WTC11 (cell line): Measurements from ENCODE around the gene KRTAP9-4. TPM values are rescaled to one million over a fixed set of nuclear protein-coding genes. Genes with fewer than 3 reads are reported as not detected.

Source experiments
- ATAC-seq: fragments of 200-7000 bp; cut with Tn5 transposase; 2 replicates; pipeline ENCODE4 v1.10.0; 2021; ENCODE audit warnings: mild to moderate bottlenecking, moderate library complexity
- CTCF ChIA-PET: fragments of 300-600 bp; sonication (Branson Sonifier 250); formaldehyde crosslinking; loops from one replicate; lab custom pipeline; 2021; ENCODE audit warnings: antibody characterized with exemption; lab: Charles Lee
- POLR2A ChIA-PET: fragments of 350-600 bp; sonication (Branson Sonifier 250); formaldehyde crosslinking; loops from one replicate; lab custom pipeline; 2021; ENCODE audit warnings: antibody characterized with exemption; lab: Charles Lee
- DNase-seq: peaks from one replicate; pipeline ENCODE4 v3.0.0; 2021; ENCODE audit warnings: low spot score
- H3K27ac Mint-ChIP-seq: 2 replicates; pipeline ENCODE4 v1.8.0; 2021; ENCODE audit warnings: mixed read lengths
- H3K27me3 Mint-ChIP-seq: 2 replicates; pipeline ENCODE4 v1.8.0; 2021; ENCODE audit warnings: low read depth, mild to moderate bottlenecking, moderate library complexity, mixed read lengths
- H3K36me3 Mint-ChIP-seq: 2 replicates; pipeline ENCODE4 v1.8.0; 2021; ENCODE audit warnings: mixed read lengths
- H3K4me1 Mint-ChIP-seq: 2 replicates; pipeline ENCODE4 v1.8.0; 2022; ENCODE audit warnings: mixed read lengths
- H3K4me3 Mint-ChIP-seq: 2 replicates; pipeline ENCODE4 v1.8.0; 2021; ENCODE audit warnings: mild to moderate bottlenecking, moderate library complexity, mixed read lengths
- H3K9me3 Mint-ChIP-seq: 2 replicates; pipeline ENCODE4 v1.8.0; 2021; ENCODE audit warnings: mixed read lengths
- CBFB ChIP-seq: sonication (generic); formaldehyde crosslinking; IDR thresholded peaks from 2 replicates; pipeline ENCODE4 v1.8.1; 2022; ENCODE audit warnings: mild to moderate bottlenecking, low read depth, missing genetic modification reagents
- FOXK1 ChIP-seq: sonication (generic); formaldehyde crosslinking; IDR thresholded peaks from 2 replicates; pipeline ENCODE4 v1.8.0; 2022; ENCODE audit warnings: mild to moderate bottlenecking, moderate library complexity, missing genetic modification reagents
- GRHL2 ChIP-seq: fragments of 250-450 bp; sonication (Bioruptor Pico); IDR thresholded peaks from 2 replicates; pipeline ENCODE4 v1.8.0; 2022; ENCODE audit warnings: mild to moderate bottlenecking, moderate library complexity; ENCODE audit not compliant: insufficient replicate concordance, severe bottlenecking
- JAZF1 ChIP-seq: fragments of 250-450 bp; sonication (Bioruptor Pico); IDR thresholded peaks from 2 replicates; pipeline ENCODE4 v1.9.0; 2021; ENCODE audit warnings: moderate library complexity, mild to moderate bottlenecking, inconsistent platforms
- MYBL2 ChIP-seq: sonication (generic); formaldehyde crosslinking; IDR thresholded peaks from 2 replicates; pipeline ENCODE4 v1.8.1; 2023; ENCODE audit warnings: mild to moderate bottlenecking, moderate library complexity, missing genetic modification reagents
- NFATC4 ChIP-seq: fragments of 250-450 bp; sonication (Bioruptor Pico); IDR thresholded peaks from 2 replicates; pipeline ENCODE4 v1.9.0; 2021; ENCODE audit warnings: mild to moderate bottlenecking
- NFYB ChIP-seq: sonication (generic); formaldehyde crosslinking; conservative IDR thresholded peaks from 2 replicates; pipeline ENCODE4 v1.8.0; 2022; ENCODE audit warnings: low read depth, missing genetic modification reagents
- NR2C2 ChIP-seq: sonication (generic); formaldehyde crosslinking; IDR thresholded peaks from 2 replicates; pipeline ENCODE4 v1.8.0; 2022; ENCODE audit warnings: mild to moderate bottlenecking, missing genetic modification reagents
- OVOL2 ChIP-seq: fragments of 250-450 bp; sonication (Bioruptor Pico); IDR thresholded peaks from 2 replicates; pipeline ENCODE4 v1.9.0; 2021; ENCODE audit warnings: mild to moderate bottlenecking, borderline replicate concordance
- SMAD4 ChIP-seq: sonication (generic); formaldehyde crosslinking; IDR thresholded peaks from 2 replicates; pipeline ENCODE4 v1.8.0; 2022; ENCODE audit warnings: mild to moderate bottlenecking, missing genetic modification reagents
- TEAD1 ChIP-seq: sonication (generic); formaldehyde crosslinking; IDR thresholded peaks from 2 replicates; pipeline ENCODE4 v1.8.0; 2022; ENCODE audit warnings: mild to moderate bottlenecking, missing genetic modification reagents
- ZNF219 ChIP-seq: sonication (generic); formaldehyde crosslinking; IDR thresholded peaks from 2 replicates; pipeline ENCODE4 v1.8.0; 2023; ENCODE audit warnings: missing genetic modification reagents, mild to moderate bottlenecking, borderline replicate concordance
- ZNF416 ChIP-seq: fragments of 250-450 bp; sonication (Bioruptor Pico); IDR thresholded peaks from 2 replicates; pipeline ENCODE4 v1.9.0; 2021; ENCODE audit warnings: mild to moderate bottlenecking, inconsistent platforms
- total RNA-seq: library from RNA; stranded (reverse); gene quantifications from 3 replicates; pipeline ENCODE4 v1.2.3, GENCODE V29; 2021
- TF ChIP-seq, protein P1 (sequence below): sonication (generic); formaldehyde crosslinking; IDR thresholded peaks from 2 replicates; pipeline ENCODE4 v1.8.1; 2023; ENCODE audit warnings: mild to moderate bottlenecking, missing genetic modification reagents
- TF ChIP-seq, protein P2 (sequence below): fragments of 250-450 bp; sonication (Bioruptor Pico); IDR thresholded peaks from 2 replicates; pipeline ENCODE4 v2.1.2; 2022; ENCODE audit warnings: mild to moderate bottlenecking, moderate library complexity
- TF ChIP-seq, protein P3 (sequence below): sonication (generic); formaldehyde crosslinking; IDR thresholded peaks from 2 replicates; pipeline ENCODE4 v1.8.0; 2022; ENCODE audit warnings: mild to moderate bottlenecking, missing genetic modification reagents
- TF ChIP-seq, protein P4 (sequence below): sonication (generic); formaldehyde crosslinking; IDR thresholded peaks from 2 replicates; pipeline ENCODE4 v1.8.0; 2022; ENCODE audit warnings: mild to moderate bottlenecking, missing genetic modification reagents
- TF ChIP-seq, protein P5 (sequence below): fragments of 250-450 bp; sonication (Bioruptor Pico); conservative IDR thresholded peaks from 2 replicates; pipeline ENCODE4 v1.9.0; 2021; ENCODE audit warnings: mild to moderate bottlenecking
- TF ChIP-seq, protein P6 (sequence below): fragments of 250-450 bp; sonication (Bioruptor Pico); IDR thresholded peaks from 2 replicates; pipeline ENCODE4 v1.9.0; 2021; ENCODE audit warnings: moderate library complexity, mild to moderate bottlenecking, inconsistent platforms, borderline replicate concordance

KRTAP9-4 gene
- total RNA-seq, 1 experiment from 2014 or later, result not detected

DNA sequence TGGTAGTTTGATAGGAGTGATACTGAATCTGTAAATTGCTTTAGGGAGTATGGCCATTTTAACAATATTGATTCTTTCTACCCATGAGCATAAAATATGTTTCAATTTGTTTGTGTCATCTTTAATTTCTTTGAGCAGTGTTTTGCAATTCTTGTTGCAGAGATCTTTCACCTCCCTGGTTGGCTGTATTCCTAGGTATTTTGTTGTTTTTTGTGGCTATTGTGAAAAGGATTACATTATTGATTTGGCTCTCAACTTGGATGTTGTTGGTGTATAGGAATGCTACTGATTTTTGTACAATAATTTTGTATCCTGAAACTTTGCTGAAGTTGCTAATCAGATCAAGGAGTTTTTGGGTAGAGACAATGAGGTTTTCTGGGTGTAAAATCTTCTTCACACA, 8.9 kb downstream of the KRTAP9-4 start:
- Mint-ChIP-seq H3K27me3 (no peaks in the 10 kb centered on the region; the same call in 1 of the 2 replicates), H3K27ac (no peak overlapping the region), H3K36me3 (no peaks in the 10 kb centered on the region)
- no peak for TF ChIP-seq MYBL2 (CRISPR knock-in tag)
- TF ChIP-seq, protein P1, sequence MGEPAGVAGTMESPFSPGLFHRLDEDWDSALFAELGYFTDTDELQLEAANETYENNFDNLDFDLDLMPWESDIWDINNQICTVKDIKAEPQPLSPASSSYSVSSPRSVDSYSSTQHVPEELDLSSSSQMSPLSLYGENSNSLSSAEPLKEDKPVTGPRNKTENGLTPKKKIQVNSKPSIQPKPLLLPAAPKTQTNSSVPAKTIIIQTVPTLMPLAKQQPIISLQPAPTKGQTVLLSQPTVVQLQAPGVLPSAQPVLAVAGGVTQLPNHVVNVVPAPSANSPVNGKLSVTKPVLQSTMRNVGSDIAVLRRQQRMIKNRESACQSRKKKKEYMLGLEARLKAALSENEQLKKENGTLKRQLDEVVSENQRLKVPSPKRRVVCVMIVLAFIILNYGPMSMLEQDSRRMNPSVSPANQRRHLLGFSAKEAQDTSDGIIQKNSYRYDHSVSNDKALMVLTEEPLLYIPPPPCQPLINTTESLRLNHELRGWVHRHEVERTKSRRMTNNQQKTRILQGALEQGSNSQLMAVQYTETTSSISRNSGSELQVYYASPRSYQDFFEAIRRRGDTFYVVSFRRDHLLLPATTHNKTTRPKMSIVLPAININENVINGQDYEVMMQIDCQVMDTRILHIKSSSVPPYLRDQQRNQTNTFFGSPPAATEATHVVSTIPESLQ (CRISPR knock-in tag), result no peak
- TF ChIP-seq, protein P2, sequence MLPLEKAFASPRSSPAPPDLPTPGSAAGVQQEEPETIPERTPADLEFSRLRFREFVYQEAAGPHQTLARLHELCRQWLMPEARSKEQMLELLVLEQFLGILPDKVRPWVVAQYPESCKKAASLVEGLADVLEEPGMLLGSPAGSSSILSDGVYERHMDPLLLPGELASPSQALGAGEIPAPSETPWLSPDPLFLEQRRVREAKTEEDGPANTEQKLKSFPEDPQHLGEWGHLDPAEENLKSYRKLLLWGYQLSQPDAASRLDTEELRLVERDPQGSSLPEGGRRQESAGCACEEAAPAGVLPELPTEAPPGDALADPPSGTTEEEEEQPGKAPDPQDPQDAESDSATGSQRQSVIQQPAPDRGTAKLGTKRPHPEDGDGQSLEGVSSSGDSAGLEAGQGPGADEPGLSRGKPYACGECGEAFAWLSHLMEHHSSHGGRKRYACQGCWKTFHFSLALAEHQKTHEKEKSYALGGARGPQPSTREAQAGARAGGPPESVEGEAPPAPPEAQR (CRISPR knock-in tag), result no peak
- TF ChIP-seq NFATC4 (CRISPR knock-in tag), result no peak
- TF ChIP-seq ZNF219 (CRISPR knock-in tag), result no peak
- TF ChIP-seq ZNF416 (CRISPR knock-in tag), result no peak
- TF ChIP-seq NR2C2 (CRISPR knock-in tag), result no peak
- TF ChIP-seq, protein P3, sequence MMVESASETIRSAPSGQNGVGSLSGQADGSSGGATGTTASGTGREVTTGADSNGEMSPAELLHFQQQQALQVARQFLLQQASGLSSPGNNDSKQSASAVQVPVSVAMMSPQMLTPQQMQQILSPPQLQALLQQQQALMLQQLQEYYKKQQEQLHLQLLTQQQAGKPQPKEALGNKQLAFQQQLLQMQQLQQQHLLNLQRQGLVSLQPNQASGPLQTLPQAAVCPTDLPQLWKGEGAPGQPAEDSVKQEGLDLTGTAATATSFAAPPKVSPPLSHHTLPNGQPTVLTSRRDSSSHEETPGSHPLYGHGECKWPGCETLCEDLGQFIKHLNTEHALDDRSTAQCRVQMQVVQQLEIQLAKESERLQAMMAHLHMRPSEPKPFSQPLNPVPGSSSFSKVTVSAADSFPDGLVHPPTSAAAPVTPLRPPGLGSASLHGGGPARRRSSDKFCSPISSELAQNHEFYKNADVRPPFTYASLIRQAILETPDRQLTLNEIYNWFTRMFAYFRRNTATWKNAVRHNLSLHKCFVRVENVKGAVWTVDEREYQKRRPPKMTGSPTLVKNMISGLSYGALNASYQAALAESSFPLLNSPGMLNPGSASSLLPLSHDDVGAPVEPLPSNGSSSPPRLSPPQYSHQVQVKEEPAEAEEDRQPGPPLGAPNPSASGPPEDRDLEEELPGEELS (CRISPR knock-in tag), result no peak
- TF ChIP-seq, all 79 proteins: peak for 0
- Mint-ChIP-seq H3K9me3 (no peaks in the 10 kb centered on the region), H3K4me3 (no peak overlapping the region), H3K4me1 (no peaks in the 10 kb centered on the region)
- POLR2A ChIA-PET, result no interaction called here
- no peak for ATAC-seq
- CTCF ChIA-PET, result no interaction called here
- no peak for DNase-seq

DNA sequence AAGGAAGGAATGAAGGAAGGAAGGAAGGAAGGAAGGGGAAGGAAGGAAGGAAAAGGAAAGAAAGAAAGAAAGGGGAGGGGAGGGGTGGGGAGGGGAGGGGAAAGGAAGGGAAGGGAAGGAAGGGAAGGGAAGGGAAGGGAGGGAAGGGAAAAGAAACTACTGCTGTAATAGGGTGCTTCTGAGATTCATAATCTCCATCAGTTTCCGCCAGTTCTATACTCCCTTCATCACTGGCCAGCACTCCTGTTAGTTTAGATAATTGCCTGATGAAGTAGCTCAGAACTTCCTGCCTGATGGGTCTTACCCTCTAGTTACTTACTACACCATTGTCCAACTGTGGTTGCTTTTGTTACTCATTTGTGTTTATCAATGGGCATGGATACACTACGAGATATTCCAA, 13.7 kb downstream of the KRTAP9-4 start:
- Mint-ChIP-seq H3K27ac (no peak overlapping the region), H3K4me3 (no peak overlapping the region), H3K27me3 (peaks cover 4% of the 10 kb centered on the region; the same call in 1 of the 2 replicates), H3K36me3 (no peaks in the 10 kb centered on the region), H3K4me1 (no peaks in the 10 kb centered on the region), H3K9me3 (no peaks in the 10 kb centered on the region)
- ATAC-seq (no peak), DNase-seq (no peak)
- CTCF ChIA-PET, result no interaction called here
- POLR2A ChIA-PET, result no interaction called here
- TF ChIP-seq, protein P4, sequence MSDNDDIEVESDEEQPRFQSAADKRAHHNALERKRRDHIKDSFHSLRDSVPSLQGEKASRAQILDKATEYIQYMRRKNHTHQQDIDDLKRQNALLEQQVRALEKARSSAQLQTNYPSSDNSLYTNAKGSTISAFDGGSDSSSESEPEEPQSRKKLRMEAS (CRISPR knock-in tag), result no peak
- TF ChIP-seq TEAD1 (CRISPR knock-in tag), result no peak
- TF ChIP-seq GRHL2 (CRISPR knock-in tag), result no peak
- no peak for TF ChIP-seq NFYB (CRISPR knock-in tag)
- no peak for TF ChIP-seq JAZF1 (CRISPR knock-in tag)
- TF ChIP-seq, protein P5, sequence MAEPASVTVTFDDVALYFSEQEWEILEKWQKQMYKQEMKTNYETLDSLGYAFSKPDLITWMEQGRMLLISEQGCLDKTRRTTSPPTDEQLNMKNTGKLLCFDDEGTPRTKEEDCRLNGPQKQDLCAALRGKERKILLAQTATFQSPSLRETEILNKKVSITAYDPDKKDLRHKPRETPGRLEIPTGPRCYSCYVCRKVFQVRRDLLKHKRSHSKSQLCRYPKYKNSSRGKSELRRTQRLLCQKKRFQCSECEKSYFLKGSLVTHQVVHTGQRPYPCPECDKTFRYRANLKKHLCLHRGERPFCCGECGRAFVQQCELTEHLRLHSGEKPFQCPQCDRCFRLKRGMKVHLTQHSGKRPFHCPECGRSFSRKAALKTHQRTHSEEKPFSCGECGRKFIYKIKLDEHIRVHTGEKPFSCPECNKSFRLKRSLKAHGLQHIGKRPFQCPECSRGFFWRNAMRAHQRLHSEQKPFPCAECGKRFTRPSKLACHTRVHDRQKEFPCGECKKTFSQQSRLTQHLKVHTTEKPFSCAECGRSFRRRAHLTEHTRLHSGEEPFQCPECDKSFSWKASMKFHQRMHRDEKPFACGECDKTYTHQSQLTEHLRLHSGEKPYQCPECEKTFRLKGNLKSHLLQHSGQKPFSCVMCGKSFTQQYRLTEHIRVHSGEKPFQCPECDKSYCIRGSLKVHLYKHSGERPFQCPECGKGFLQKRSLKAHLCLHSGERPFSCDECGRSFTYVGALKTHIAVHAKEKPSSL (CRISPR knock-in tag), result no peak
- no peak for TF ChIP-seq OVOL2 (CRISPR knock-in tag)
- no peak for TF ChIP-seq FOXK1 (CRISPR knock-in tag)
- no peak for TF ChIP-seq CBFB (CRISPR knock-in tag)
- no peak for TF ChIP-seq SMAD4 (CRISPR knock-in tag)
- TF ChIP-seq, protein P6, sequence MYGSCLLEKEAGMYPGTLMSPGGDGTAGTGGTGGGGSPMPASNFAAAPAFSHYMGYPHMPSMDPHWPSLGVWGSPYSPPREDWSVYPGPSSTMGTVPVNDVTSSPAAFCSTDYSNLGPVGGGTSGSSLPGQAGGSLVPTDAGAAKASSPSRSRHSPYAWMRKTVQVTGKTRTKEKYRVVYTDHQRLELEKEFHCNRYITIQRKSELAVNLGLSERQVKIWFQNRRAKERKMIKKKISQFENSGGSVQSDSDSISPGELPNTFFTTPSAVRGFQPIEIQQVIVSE, result no peak
